Kidney (tissue), 14 donors: ENCODE results near the gene COX8A. TPM values are rescaled to one million over a fixed set of nuclear protein-coding genes. Genes with fewer than 3 reads are reported as not detected.
"Not testable (repeated sequence)": the region's sequence is repeated elsewhere in the genome, so short reads cannot be mapped to it uniquely, and the experiment has no call there.

Experiments used
- DNase-seq, 5 donors: peaks; one replicate each; pipeline ENCODE4 v3.0.0-alpha.2; 2013 to 2020
- FAIRE-seq: peaks from 2 replicates; lab custom pipeline; 2012; peaks lifted over from hg19 to GRCh38; lab: Jason Lieb, UNC
- H3K27ac ChIP-seq, 2 donors: one replicate each; pipeline ENCODE4 v1.7.0; 2013; ENCODE audit warnings: low read depth in 2 of 2, low read length in 2 of 2, inconsistent platforms in 1 of 2
- H3K27me3 ChIP-seq: one replicate; pipeline ENCODE4 v1.7.1; 2013; ENCODE audit warnings: low read length, inconsistent platforms; ENCODE audit not compliant: control insufficient read depth, insufficient read depth
- H3K36me3 ChIP-seq, 3 donors: one replicate each; pipeline versions ENCODE4 v1.7.0 to v1.7.1; 2013; ENCODE audit warnings: low read length in 3 of 3, control low read depth in 1 of 3, inconsistent platforms in 1 of 3; ENCODE audit not compliant: insufficient read depth in 3 of 3, control insufficient read depth in 2 of 3
- H3K4me1 ChIP-seq, 3 donors: one replicate each; pipeline versions ENCODE4 v1.7.0 to v1.7.1; 2013; ENCODE audit warnings: low read length in 3 of 3, inconsistent platforms in 1 of 3, low read depth in 1 of 3; ENCODE audit not compliant: control insufficient read depth in 2 of 3, insufficient read depth in 2 of 3
- H3K4me3 ChIP-seq, 3 donors: one replicate each; pipeline versions ENCODE4 v1.7.0 to v1.8.1; 2013; ENCODE audit warnings: low read length in 3 of 3, control low read depth in 1 of 3, inconsistent platforms in 1 of 3
- H3K9ac ChIP-seq, 3 donors: one replicate each; pipeline versions ENCODE4 v1.7.0 to v1.7.1; 2013; ENCODE audit warnings: low read length in 3 of 3, control low read depth in 1 of 3, inconsistent platforms in 1 of 3
- H3K9me3 ChIP-seq, 3 donors: one replicate each; pipeline versions ENCODE4 v1.7.0 to v1.7.1; 2013; ENCODE audit warnings: low read length in 3 of 3, control low read depth in 1 of 3, inconsistent platforms in 1 of 3; ENCODE audit not compliant: control insufficient read depth in 2 of 3, insufficient read depth in 1 of 3
- intact Hi-C: fragments of 100-400 bp; cut with DNase I; formaldehyde crosslinking; loops from one replicate; pipeline ENCODE4 v1.11.1; 2022
- polyA plus RNA-seq: library from polyadenylated mRNA; stranded (reverse); fragments of 350-450 nt; fragmentation: Illumina TruSeq; extraction: RNeasy Lipid Tissue Mini Kit (QIAGEN cat#74804); gene quantifications from one replicate; pipeline ENCODE4 v1.2.3, GENCODE V29; 2014; ENCODE audit warnings: low read depth, low replicate concordance; ENCODE audit not compliant: insufficient read depth
- total RNA-seq: library from RNA; stranded (reverse); fragmentation: NEBNext Ultra II Directional; extraction: Animal tissue kit (Norgen Biotek cat#: 25700); gene quantifications from one replicate; pipeline ENCODE4 v1.2.1, GENCODE V29; 2021
- TF ChIP-seq, protein P1 (sequence below): IDR thresholded peaks from 3 replicates; pipeline ENCODE4 v1.5.1; 2012; ENCODE audit warnings: mild to moderate bottlenecking, moderate library complexity, borderline replicate concordance; ENCODE audit not compliant: insufficient read depth; ENCODE audit errors: extremely low read depth
- donor health status: control.
- donor health status: control.
- donor health status: control.
- donor health status: control.
- donor health status: control.
- donor health status: DM: yes; HTN: yes; CAD: no.
- donor health status: Normal renal cell carcinoma (clear cell type).

The COX8A gene
- total and polyA plus RNA-seq, 2 donors from 2014 or later, result 320 to 2,092 TPM

DNA sequence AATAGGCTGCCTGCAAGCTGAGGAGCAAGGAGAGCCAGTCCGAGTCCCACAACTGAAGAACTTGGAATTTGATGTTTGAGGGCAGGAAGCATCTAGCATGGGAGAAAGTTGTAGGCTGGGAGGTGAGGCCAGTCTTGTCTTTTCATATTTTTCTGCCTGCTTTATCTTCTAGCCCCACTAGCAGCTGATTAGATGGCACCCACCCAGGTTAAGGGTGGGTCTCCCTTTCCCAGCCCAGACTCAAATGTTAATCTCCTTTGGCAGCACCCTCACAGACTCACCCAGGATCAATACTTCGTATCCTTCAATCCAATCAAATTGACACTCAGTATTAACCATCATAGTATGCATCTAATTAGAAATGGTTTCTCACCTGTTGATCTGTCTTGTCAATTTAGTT, 5.0 kb upstream of the COX8A start:
- no peak for FAIRE-seq
- H3K27ac ChIP-seq, result no peak overlapping the region
- TF ChIP-seq, protein P1, sequence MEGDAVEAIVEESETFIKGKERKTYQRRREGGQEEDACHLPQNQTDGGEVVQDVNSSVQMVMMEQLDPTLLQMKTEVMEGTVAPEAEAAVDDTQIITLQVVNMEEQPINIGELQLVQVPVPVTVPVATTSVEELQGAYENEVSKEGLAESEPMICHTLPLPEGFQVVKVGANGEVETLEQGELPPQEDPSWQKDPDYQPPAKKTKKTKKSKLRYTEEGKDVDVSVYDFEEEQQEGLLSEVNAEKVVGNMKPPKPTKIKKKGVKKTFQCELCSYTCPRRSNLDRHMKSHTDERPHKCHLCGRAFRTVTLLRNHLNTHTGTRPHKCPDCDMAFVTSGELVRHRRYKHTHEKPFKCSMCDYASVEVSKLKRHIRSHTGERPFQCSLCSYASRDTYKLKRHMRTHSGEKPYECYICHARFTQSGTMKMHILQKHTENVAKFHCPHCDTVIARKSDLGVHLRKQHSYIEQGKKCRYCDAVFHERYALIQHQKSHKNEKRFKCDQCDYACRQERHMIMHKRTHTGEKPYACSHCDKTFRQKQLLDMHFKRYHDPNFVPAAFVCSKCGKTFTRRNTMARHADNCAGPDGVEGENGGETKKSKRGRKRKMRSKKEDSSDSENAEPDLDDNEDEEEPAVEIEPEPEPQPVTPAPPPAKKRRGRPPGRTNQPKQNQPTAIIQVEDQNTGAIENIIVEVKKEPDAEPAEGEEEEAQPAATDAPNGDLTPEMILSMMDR, result no peak
- H3K4me3 ChIP-seq, result no peak overlapping the region
- H3K9ac ChIP-seq, result no peak overlapping the region
- no peaks in the 10 kb centered on the region for H3K9me3 ChIP-seq
- no peaks in the 10 kb centered on the region for H3K36me3 ChIP-seq
- no peaks in the 10 kb centered on the region for H3K27me3 ChIP-seq
- intact Hi-C loops, result no loop called here
- no peaks in the 10 kb centered on the region for H3K4me1 ChIP-seq
- DNase-seq, result no peak

DNA sequence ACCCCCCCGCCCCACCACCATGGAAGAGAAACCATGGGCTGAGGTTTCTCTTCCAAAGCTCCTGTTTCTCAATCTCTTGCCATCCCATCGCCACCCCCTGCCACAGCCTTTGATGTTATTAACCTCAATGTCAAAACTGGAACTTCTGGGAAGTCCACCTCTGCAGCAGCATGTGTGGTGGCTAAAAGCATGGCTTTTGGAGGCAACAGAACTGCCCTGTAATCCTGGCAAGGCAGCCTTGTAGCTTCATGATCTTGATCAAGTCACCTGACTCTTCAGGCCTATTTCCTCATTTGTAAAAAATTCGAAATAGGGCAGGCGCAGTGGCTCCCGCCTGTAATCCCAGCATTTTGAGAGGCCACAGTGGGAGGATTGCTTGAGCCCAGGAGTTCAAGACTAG, 3.5 kb upstream of the COX8A start:
- no peaks in the 10 kb centered on the region for H3K36me3 ChIP-seq
- no peak for FAIRE-seq
- H3K4me1 ChIP-seq, result peaks cover 0 to 4% (median 0%) of the 10 kb centered on the region in 3 donors
- no peaks in the 10 kb centered on the region for H3K27me3 ChIP-seq
- no peak for DNase-seq
- TF ChIP-seq, protein P1, result no peak
- H3K9me3 ChIP-seq, result no peaks in the 10 kb centered on the region
- H3K9ac ChIP-seq, result no peak overlapping the region
- no peak overlapping the region for H3K27ac ChIP-seq
- intact Hi-C loops, result no loop called here
- H3K4me3 ChIP-seq, result no peak overlapping the region

DNA sequence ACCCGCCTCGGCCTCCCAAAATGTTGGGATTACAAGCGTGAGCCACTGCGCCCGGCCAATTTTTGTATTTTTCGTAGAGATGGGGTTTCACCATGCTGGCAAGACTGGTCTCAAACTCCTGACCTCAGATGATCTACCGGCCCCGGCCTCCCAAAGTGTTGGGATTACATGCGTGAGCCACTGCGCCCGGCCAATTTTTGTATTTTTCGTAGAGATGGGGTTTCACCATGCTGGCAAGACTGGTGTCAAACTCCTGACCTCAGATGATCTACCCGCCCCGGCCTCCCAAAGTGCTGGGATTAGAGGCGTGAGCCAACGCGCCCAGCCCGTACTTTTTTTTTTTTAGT, 535 bp upstream of the COX8A start:
- H3K27ac ChIP-seq, H3K9me3 ChIP-seq, DNase-seq, H3K36me3 ChIP-seq, H3K27me3 ChIP-seq, H3K9ac ChIP-seq, intact Hi-C loops, FAIRE-seq: not testable (repeated sequence)
- Histone ChIP-seq H3K4me1 (peaks cover 0 to 11% (median 5%) of the 10 kb centered on the region in 3 donors), H3K4me3 (peak overlapping the region in 1 of 3 donors; percentile 81)

DNA sequence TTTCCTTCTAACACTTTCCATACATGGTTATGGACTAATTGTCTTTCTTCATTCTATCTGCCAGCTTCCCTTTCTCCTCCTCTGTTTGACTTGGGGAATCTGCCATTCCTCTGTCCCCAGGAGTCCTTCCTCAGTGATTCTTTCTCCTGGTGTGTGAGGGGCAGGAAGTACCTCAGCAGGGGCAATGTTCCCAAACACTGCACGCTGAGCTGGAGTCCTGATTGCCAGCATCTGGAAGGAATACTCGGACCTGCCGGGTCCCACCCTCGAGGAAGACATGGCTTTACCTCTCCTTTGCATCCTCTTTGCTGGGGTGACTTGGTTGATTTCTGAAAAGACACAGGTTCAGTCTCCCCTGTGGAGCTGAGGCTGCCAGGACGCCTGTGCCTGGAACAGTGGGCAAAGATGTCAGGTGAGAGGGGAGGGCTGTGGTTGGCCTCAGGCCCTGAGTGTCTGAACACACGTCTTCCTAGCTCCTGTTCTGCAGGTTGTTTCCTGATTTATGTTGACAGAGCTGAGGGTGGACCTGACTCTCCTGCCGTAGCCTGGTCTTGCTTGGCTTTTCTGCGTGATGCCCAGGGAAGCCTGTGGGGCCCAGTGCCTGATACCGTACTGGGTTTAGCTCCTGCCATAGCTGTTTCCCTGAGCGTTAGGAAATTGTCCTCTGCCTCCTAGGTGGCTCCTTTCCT, 4.3 kb downstream of the COX8A start:
- no peak for FAIRE-seq
- DNase-seq, result no peak
- peaks cover 0 to 5% (median 2%) of the 10 kb centered on the region in 3 donors for H3K36me3 ChIP-seq
- peaks cover 0 to 11% (median 5%) of the 10 kb centered on the region in 3 donors for H3K4me1 ChIP-seq
- no peak overlapping the region for H3K4me3 ChIP-seq
- TF ChIP-seq, protein P1, result no peak
- H3K9me3 ChIP-seq, result no peaks in the 10 kb centered on the region
- no peaks in the 10 kb centered on the region for H3K27me3 ChIP-seq
- intact Hi-C loops, result no loop called here
- peak overlapping the region in 1 of 3 donors; percentile 34 for H3K9ac ChIP-seq
- no peak overlapping the region for H3K27ac ChIP-seq
